CD4-positive, alpha-beta T cell treated with Interleukin-6 for 4 hours (primary cell): ENCODE measurements around the gene HORMAD2.

Experiments
- DNase-seq: peaks from one replicate; pipeline ENCODE4 v3.0.0-alpha.2; 2020; ENCODE audit warnings: mixed read lengths

Gene HORMAD2

DNA sequence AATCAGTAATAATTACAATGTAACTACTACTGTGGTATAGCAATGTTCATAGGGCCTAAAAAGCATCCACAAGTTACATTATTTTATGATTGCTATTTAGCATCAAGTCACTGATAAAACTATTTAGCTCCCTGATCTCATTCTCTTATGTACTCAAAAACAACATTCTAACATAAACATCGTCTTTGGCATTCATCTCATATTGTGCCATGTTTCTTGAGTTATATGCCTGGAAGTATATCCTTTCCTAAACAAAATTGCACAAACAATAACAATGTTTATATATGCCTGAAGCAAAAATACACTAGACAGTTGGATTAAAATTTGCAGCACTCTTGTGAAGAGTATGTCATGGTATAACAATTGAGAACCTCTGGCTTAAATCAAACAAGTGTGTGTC, 34.1 kb downstream of the HORMAD2 start:
- DNase-seq = no peak

DNA sequence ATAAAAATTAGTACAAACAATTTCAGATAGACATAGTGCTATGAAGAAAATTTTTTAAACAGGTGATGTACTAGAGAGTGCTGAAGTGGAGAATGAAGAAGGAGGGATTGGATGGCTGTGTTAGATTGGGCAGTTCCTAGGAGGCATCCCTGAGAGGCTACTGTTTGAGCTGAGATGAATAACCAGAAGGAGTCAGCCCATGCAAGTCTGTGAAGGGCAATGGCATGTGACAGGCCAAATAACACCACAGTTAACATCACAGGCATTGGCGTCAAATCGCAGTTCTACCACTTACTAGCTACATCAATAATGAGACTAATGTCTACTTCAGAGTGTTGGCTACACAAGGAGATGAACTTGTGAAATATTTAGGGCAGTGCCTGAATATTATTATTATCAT, 35.4 kb downstream of the HORMAD2 start:
- DNase-seq = no peak

GRCh38 chr22:30116362-30117117, 36.3 kb downstream of the HORMAD2 start:
- no peak for DNase-seq

DNA sequence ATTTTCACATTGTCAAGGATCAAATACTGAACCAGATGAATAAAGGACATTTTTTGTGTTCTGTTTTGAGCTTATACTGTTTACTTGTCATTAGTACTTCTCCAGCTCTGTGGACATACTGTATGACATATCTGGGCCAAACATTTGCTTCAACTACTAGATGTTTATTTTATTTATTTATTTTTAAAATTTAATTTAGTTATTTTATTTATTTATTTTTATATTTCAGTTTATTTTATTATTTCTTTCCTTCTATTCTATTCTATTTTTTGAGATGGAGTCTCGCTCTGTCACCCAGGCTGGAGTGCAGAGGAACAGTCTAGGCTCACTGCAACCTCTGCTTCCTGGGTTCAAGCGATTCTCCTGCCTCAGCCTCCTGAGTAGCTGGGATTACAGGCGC, 37.0 kb downstream of the HORMAD2 start:
- no peak for DNase-seq

DNA sequence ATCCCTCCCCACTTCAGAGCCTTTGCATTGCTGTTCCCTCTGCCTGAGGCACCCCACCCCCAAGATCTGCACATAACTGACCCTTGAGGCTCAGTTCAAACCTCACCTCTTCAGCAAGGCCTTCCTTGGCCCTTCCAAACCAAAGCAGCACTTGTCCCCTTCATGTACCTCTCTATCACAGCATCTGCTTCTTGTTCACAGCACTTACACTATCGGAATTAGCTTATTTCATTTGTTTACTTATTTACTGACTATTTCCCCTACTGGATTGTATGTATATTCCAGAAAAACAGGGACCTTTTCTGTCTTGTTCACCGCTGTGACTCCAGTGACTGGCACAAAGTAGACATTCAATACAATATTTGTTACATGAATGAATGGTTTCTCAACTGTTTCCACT, 38.0 kb downstream of the HORMAD2 start:
- DNase-seq = no peak

- no peak for DNase-seq
Measured at GRCh38 chr22:30121960-30122359, 41.7 kb downstream of the HORMAD2 start.

DNA sequence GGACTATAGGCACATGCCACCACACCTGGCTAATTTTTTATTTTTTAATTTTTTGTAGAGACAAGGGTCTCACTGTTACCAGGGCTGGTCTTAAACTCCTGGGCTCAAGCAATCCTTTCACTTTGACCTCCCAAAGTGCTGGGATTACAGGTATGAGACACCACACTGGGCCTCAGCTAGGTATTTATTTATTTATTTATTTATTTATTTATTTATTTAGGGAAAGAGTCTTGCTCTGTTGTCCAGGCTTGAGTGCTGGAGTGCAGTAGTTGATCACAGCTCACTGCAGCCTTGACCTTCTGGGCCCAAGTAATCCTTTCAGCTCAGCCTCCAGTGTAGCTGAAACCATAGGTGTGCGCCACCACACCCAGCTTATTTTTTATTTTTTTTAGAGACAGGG, 43.2 kb downstream of the HORMAD2 start:
- DNase-seq = no peak

GRCh38 chr22:30127749-30128166, 47.5 kb downstream of the HORMAD2 start:
- no peak for DNase-seq

GRCh38 chr22:30128511-30128910, 48.2 kb downstream of the HORMAD2 start:
- no peak for DNase-seq

- no peak for DNase-seq
Measured at GRCh38 chr22:30129636-30130035, 49.4 kb downstream of the HORMAD2 start.

DNA sequence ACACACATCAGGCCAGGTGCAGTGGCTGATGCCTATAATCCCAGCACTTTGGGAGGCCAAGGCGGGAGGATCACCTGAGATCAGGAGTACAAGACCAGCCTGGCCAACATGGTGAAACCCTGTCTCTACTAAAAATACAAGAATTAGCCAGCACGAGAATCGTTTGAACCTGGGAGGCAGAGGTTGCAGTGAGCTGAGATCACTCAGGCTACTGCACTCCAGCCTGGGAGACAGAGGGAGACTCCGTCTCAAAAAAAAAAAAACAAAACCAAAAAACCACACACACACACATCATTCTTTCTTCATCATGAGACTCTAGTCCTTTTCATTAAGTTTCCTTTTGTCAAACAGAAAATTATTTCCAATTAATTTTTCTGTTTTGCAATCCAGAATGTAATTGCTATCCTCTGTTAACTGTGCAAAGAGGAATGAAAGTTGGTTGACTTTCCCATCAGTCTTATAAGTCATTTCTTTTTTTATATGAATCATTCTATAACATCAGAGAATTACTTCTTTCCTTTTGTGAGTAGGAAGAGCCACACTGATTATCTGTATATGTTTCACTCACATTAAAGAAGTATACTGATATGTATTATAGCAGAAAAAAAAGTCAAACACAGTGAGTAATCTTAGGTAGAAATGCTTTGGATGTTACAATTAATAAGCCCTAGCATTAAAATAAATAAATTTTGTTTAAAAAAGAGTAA, 52.2 kb downstream of the HORMAD2 start:
- no peak for DNase-seq

DNA sequence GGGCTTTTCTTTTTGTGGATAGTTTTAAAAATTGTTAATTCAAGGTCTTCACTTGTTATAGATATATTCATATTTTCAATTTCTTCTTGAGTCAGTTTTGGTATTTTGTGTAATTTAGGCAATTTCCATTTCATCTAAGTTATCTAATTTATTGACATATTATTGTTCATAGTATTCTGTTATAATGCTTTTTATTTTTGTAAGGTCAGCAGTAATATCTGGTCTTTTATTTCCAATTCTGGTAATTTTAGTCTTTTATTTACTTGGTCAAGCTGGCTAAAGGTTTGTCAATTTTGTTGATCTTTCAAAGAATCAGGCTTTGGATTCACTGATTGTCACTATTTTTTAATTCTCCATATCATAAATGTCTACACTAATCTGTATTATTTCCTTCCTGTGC, 60.1 kb downstream of the HORMAD2 start:
- no peak for DNase-seq

GRCh38 chr22:30143265-30143664, 63.0 kb downstream of the HORMAD2 start:
- no peak for DNase-seq

DNA sequence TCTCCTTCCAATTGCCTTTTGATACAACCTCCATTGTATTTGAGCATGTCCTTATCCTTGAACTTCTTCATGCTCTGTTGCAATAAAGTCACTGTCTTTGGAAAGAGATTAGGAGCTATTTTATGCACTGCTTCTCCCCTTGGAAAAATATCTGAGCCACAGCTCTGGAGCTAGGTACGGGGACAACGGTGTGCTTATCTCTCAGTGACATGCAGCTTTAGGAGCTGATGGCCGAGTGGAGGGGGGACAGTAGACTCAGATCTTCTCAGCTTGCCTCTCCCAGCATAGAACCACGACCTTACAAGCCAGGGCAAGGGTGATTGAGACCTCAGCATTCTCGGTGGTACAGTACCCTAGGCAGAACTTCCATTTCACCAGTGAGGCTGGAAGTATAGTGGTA, 64.1 kb downstream of the HORMAD2 start:
- DNase-seq = no peak

- DNase-seq = no peak
Measured at GRCh38 chr22:30150212-30150611, 69.9 kb downstream of the HORMAD2 start.

DNA sequence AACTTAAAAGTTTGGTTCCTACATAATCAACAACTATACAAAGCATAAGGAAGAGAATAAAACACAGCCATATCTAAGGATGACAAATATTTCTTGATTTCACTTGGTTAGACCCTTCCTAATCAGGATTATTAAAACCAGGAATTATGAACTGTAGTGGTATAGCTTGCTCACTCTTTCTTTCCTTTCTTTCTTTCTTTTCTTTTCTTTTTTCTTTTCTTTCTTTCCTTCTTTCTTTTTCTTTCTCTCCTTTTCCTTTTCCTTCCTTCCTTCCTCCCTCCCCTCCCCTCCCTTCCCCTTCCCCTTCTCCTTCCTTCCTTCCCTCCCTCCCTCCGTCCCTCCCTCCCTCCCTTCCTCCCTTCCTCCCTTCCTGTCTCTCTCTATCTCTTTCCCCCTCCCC, 78.0 kb downstream of the HORMAD2 start:
- no peak for DNase-seq

GRCh38 chr22:30158744-30159500, 78.7 kb downstream of the HORMAD2 start:
- no peak for DNase-seq

DNA sequence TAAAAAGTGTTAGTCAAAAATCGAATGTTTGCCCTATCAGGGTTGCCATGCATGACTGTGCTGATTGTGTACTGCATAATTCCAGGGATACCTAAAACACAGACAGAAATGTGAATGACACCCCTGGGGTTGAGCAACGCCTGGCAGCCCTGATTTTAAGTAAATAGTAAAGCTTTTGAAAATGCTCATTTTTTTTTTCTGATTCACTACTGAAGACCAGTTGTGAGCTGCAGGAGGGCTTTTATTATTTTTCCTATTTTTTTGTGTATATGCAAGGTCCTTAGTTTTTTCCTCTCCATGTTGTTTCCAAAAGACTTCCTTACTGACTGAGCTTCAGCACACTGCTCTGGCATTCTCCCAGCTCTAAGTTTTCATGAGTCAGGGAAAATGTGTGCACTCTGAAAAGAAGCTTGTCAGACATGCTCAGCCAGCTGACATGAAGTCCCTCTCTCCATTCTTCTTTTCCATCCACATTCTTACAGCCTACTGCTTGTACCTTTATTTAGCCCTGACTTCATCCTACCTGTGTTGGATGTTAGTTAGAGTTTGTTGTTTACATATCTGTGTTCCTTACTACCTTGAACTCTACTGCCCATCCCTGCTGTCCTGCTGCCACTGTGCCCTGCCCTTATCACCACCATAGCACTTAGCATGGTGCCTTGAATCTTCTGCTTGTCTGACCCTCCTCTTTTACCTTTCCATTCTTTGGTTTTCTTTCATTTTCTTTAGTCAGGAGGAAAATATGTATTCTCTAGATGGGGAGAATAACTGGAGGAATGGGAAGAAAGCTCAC, 79.5 kb downstream of the HORMAD2 start:
- no peak for DNase-seq

- no peak for DNase-seq
Measured at GRCh38 chr22:30161051-30161469, 80.8 kb downstream of the HORMAD2 start.

GRCh38 chr22:30167296-30167695, 87.0 kb downstream of the HORMAD2 start:
- DNase-seq = no peak

DNA sequence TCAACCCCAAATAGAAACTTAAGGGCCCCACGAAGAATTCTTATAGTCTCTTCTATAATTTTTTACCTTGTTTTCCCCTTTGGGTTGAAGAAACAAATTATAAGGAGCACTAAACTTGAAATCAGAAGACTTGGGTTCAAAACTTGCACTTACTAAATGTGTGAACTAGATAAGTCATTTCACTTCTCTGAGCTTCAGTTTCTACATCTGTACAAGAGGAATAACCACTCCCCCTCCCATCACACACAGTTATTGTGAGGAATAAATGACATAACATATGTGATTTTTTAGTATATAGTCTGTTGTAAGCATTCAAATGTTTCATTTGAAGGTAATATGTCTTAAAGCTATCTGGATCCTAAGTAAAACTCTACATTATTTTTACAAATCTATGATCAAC, 87.5 kb downstream of the HORMAD2 start:
- DNase-seq = no peak

DNA sequence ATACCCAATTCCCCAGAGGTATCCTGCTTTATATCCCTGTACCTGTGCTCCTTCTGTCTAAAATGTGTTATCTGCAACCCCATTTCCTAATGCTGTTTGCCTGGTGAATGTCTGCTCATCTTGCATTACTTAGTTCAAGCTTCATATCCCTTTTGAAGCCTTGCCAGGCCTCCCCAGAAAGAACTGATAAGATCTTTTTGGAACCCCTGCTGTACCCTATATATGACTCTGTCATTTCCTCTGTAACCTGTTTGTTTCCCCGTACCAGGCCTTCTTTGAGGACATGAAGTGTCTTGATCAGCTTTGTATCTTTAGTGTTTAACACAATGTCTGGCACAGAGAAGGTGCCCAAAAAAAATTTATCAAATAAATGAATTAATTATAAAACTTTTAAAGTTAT, 88.7 kb downstream of the HORMAD2 start:
- DNase-seq = peak; percentile 34

- DNase-seq = peak; percentile 37
Measured at GRCh38 chr22:30170129-30170528, 89.9 kb downstream of the HORMAD2 start.
